H1 (cell line): ENCODE results near the gene SAMD4A. TPM values are rescaled to one million over a fixed set of nuclear protein-coding genes. Genes with fewer than 3 reads are reported as not detected.

Experiments used
- BRCA1 ChIP-seq: IDR thresholded peaks from 2 replicates; pipeline ENCODE4 v1.6.1; 2012; ENCODE audit warnings: low read depth, low read length, improper control_type of control experiment
- CTBP2 ChIP-seq: IDR thresholded peaks from 2 replicates; pipeline ENCODE4 v1.7.0; 2011; ENCODE audit warnings: borderline replicate concordance, mild to moderate bottlenecking, moderate library complexity, mixed read lengths, low read length; ENCODE audit not compliant: insufficient read depth, insufficient read length
- EP300 ChIP-seq, 2 experiments: IDR thresholded peaks; 1 replicate in 1 of 2; 2 replicates in 1 of 2; pipeline ENCODE4 v1.6.1; 2011 to 2012; ENCODE audit warnings: low read depth in 2 of 2, low read length in 2 of 2, mild to moderate bottlenecking in 2 of 2, borderline replicate concordance in 1 of 2, inconsistent platforms in 1 of 2, moderate library complexity in 1 of 2
- PHF8 ChIP-seq: fragments of 200-600 bp; sonication (generic); conservative IDR thresholded peaks from 2 replicates; pipeline ENCODE4 v1.7.1; 2012; ENCODE audit warnings: low read depth, mild to moderate bottlenecking, inconsistent platforms, low read length, moderate library complexity
- SP4 ChIP-seq: IDR thresholded peaks from 2 replicates; pipeline ENCODE4 v1.6.1; 2012; ENCODE audit warnings: low read length, inconsistent platforms
- TCF12 ChIP-seq: IDR thresholded peaks from 2 replicates; pipeline ENCODE4 v1.6.1; 2011; ENCODE audit warnings: low read depth, mild to moderate bottlenecking, low read length
- TEAD4 ChIP-seq: IDR thresholded peaks from 2 replicates; pipeline ENCODE4 v1.6.1; 2012; ENCODE audit warnings: low read depth, low read length, inconsistent platforms, mixed read lengths
- polyA plus RNA-seq, 7 experiments: library from polyadenylated mRNA; depleted of rRNA in 3 of 7; stranded (reverse) in 5 of 7; unstranded in 2 of 7; fragments of >200 nt in 5 of 7; fragments of 200-250 nt in 2 of 7; gene quantifications; 1 replicate in 5 of 7; 2 replicates in 1 of 7; 4 replicates in 1 of 7; pipeline versions ENCODE4 v1.2.1 to v1.2.3, GENCODE V29; 2011 to 2013; ENCODE audit warnings: missing spikeins in 2 of 7, mixed read lengths in 2 of 7
- total RNA-seq: library from RNA; stranded (reverse); fragmentation: NEBNext Ultra II Directional; extraction: Animal tissue kit (Norgen Biotek cat#: 25700); gene quantifications from 2 replicates; pipeline ENCODE4 v1.2.1, GENCODE V29; 2021
- TF ChIP-seq, protein P1 (sequence below): IDR thresholded peaks from 2 replicates; pipeline ENCODE4 v1.6.1; 2012; ENCODE audit warnings: inconsistent platforms

SAMD4A gene
- total and polyA plus RNA-seq, 2 of the 8 experiments (the other 6 are each of a cell fraction or from before 2014, with no cell fraction given) = 2.4 to 12.3 TPM

GRCh38 chr14:54686871-54687749, 120.2 kb downstream of the SAMD4A start (continued):
- TF ChIP-seq TEAD4 (no peak), BRCA1 (no peak), PHF8 (no peak), SP4 (no peak), EP300 (IDR thresholded peaks at IDR 0.05; ENCODE audit: borderline replicate concordance in 1 of 2, low read depth in 2 of 2, low read length in 2 of 2) (no peak), CTBP2 (no peak), TCF12 (no peak)
- TF ChIP-seq, protein P1, sequence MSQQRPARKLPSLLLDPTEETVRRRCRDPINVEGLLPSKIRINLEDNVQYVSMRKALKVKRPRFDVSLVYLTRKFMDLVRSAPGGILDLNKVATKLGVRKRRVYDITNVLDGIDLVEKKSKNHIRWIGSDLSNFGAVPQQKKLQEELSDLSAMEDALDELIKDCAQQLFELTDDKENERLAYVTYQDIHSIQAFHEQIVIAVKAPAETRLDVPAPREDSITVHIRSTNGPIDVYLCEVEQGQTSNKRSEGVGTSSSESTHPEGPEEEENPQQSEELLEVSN = no peak
